Measurements from ENCODE around the gene SFXN4.

GRCh38 chr10:119105155-119105554 is 60.4 kb downstream of the SFXN4 start:
- TF ChIP-seq CTCF (IDR thresholded peaks at IDR 0.05; ENCODE audit: insufficient read depth, low read depth, low read length) (no peak), EZH2 (IDR thresholded peaks at IDR 0.05; ENCODE audit: insufficient read depth, low read length) (no peak)
